Measurements from ENCODE around the gene FMNL1.

FMNL1 gene

DNA sequence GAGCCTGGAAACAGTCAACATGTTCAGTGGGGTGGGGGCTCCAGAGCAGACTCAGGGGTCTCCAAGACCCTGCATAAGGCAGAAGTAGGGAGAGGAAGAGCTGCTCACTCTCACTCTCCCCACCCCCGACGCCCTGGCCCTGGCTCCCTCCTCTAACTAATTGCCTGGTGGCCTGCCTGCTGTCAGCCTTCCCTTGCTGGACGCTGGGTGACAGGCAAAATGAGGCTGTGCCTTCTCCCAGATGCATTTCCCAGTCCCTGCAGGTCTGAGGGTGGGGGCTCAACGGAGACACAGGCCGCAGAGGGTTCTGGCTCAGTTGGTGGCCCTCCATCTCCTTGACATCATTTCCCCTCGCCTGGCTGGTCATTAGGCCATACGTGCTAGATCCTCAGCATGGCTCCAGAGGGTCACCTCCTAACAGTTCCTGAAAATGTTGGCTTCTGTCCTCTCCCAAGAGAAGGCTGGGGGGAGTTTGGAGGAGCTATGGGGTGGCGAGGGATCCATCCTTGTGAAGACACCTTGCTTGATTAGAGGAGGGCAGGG is 1.4 kb downstream of the FMNL1 start:
- no peak for DNase-seq

- peak; percentile 84 for DNase-seq
Observed at GRCh38 chr17:45223539-45224528, 2.1 kb downstream of the FMNL1 start.

DNA sequence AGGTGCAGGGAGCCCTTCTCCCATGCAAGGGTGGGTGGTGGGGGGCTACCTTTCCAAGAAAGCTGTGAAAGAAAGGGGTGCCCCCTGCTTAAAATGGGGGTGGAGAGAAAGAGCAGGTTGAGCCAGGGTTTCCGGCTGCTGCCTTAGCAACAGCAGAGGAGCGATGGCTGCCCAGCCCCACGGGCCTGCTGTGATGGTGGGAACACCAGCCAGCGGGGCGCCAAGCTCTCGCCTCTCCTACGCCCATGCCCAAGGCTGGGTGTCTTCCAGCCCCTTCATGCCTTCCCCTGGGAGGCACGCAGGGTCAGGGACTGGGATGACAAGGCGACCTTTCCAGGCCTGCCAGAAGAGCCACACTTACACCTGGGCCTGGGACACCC is 3.0 kb downstream of the FMNL1 start:
- DNase-seq = peak; percentile 54

GRCh38 chr17:45225051-45225700 is 3.5 kb downstream of the FMNL1 start:
- DNase-seq = peak; percentile 66

GRCh38 chr17:45225964-45226530 is 4.4 kb downstream of the FMNL1 start:
- peak; percentile 98 for DNase-seq

GRCh38 chr17:45226576-45226975 is 4.9 kb downstream of the FMNL1 start:
- DNase-seq = no peak

DNA sequence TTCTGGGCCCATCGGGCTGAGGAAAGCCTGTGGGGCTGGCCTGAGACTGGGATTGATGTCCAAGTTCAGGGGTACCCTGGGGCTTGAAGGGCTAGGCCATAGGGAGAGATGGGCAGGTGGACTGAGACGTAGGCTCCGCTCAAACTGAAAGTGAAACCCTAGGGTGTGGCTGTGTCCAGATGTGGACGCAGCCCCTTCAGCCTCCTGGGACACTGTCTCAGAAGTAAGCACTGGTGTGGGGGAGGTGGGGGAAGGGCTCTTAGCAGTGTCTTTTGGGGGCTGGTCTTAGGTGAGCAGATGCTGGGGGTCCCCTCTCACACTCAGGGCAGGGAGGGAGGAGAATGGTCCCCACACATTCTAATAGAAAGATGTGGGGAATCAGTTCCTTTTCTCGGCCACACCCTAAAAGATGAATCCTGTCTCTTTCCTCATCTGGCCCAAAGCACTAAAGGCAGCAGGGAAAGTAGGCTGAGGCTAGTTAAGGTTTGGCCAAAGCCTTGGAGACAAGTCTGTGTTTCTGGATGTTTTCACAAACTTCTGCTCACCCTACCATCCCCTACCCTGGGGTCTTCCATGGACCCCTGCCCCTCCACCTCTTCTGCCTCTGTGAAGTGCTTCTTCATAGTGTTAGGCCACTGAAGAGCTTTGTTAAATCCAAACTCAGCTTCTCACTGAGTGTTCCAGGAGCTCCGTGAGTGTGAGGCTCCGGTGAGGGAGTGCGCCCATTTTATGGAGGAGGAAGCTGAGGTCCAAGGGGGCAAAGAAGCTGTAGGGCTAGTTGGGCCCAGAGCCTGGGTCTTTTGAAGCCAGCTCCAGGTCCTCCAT is 5.6 kb downstream of the FMNL1 start:
- peak; percentile 52 for DNase-seq

- peak; percentile 39 for DNase-seq
Observed at GRCh38 chr17:45227926-45228762, 6.5 kb downstream of the FMNL1 start.

DNA sequence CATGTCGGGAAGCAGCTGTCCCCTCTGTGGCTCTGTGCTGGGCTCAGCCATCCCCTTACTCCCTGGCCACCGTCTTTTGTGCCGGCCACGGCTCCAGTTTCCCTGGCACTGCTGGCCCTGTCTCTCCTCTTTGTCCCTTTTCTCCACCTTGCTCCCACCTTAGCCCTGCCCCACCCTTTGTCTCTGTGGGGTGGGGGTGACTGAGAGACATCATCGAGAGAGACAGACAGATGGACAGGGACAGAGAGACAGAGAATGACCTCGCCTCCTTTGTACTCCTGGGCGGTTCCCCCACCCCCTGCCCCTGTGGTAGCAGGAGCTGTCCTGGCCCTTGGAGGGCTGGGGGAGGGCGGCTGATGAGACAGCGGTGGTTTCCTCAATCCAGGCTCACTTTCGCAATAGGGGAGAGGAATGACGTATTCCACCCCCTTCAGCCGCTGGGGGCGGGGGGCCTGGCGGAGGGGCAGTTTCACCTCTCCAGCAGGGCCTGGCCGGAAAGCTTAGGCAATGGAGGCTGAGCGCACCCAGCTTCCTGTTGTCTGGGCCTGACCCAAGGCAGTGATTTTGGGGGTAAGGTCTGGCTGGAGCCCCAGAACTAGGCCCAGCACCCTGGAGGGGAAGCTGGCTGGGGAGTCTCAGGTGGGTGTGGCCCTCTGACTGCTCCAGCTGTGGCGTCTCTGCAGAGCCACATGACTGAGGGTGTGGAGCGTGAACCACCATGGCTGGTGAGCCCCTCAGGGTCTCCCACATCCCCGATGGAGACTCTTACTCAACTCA is 7.3 kb downstream of the FMNL1 start:
- DNase-seq = peak; percentile 91

DNA sequence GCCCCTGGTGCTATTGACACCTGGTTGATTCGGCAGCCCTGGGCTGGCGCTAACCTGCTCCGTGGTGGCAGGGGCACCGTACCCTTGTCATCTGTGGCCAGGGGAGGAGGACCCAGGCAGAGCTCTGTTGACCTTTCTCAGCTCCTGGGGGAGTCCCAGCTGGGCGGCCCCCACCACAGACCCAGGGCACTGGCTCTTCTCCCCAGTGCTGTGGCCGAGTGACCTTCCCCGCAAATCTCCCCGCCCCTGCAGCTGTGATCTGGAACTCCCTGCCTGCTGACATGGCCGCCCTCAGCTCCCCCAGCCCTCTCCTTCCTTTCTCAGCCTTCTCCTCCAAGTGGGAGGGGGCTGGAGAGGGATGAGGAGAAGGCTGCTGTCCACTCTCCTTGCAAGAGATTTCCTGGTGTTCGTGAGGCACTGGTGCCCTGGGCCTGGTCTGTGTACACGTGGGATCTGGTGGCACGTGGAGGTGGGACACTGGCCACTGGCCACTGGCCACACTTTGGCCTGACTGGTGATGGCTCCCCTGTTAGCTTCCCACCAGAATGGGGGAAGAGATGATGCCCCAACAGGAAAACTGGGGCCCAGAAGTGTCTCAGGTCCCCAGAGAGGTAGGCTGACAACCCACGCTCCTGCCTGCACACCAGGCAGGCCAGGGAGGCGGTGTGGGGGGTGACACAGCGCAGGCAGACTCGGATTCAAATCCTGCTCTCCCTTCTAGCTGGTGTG is 8.2 kb downstream of the FMNL1 start:
- DNase-seq = peak; percentile 61

- DNase-seq = no peak
Observed at GRCh38 chr17:45230410-45230786, 8.7 kb downstream of the FMNL1 start.

DNA sequence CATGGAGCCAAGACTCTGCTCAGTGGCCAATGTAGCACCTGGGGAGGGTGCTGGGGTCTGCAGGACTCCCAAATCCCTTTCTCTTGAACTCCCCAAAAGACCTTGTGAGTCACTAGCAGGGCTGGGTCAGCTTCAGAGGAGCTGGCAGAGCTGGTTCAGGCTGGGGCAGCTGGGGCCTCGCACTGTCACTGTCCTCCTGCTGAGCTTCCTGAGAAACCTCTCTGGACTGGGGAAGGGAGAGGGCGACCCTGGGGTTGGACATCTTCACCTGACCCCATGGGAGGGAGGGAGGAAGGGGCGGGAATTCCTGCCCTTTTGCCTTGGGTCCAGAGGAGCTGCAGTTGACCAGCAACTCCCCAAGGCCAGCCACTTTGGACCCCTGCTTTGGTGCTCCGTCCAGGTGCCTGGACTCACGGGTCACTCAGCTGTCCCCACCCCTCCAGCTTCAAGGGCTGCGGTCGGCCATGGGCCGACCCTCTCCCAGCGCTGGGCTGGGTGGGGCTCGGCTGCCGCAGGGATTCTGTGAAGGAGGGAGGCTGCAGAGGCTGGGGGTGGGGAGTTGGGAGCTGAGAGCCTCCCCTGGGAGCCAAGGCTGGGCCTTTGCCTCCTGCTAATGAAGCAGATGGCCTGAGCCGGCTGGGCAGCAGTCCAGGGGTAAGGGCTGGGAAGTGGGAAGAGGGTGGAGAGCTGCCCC is 9.2 kb downstream of the FMNL1 start:
- DNase-seq = no peak

DNA sequence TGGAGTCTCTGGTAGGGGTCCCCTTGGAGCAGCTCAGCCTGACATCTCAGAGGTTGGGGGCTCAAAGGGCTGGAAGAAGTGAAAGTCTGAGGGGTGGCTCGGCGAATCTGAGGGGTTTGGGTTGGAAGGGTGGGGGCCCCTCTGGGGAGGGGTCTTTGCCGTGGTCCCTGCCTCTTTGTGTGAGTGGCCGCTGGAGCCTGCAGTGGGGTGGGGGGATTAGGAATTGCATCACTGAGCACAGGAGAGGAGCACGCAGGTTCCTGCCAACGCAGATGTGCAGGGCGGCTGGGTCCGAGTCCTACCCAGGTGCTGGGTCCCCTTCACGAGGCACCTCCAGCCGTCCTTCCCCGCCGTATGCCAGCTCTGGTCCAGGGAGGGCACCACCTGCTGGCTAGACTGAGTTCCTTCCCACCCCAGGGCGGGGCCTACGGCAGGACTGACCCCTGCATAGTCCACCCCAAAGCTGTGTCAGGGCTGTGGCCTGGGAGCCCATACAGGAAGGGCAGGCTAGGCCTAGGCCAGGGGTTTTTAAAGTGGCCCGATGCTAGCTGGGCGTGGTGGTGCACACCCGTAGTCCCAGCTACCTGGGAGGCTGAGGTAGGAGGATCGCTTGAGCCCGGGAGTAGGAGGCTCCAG is 9.9 kb downstream of the FMNL1 start:
- peak; percentile 44 for DNase-seq

- no peak for DNase-seq
Observed at GRCh38 chr17:45232514-45233422, 11.1 kb downstream of the FMNL1 start.

DNA sequence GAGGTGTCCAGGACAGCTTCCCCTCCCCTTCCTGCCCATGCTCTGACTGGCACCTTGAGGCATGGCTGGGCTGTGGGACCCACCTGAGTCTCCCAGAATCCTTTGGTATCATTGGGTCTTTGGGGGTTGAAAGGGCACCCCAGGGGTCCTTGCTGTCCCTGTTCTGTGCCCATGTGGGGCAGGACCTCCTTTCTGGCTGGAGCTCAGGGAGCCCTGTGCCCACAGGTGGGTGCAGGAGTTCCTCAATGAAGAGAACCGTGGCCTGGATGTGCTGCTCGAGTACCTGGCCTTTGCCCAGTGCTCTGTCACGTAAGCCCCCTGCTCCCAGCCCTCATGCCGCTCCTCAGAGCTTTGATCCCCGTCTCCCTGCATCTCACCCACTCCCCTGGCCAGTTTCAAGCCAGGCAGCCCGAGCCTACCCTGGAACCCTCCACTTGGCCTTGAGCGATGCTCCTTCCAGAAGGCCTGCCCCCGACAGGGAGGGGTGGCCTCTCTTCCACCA is 11.8 kb downstream of the FMNL1 start:
- no peak for DNase-seq

DNA sequence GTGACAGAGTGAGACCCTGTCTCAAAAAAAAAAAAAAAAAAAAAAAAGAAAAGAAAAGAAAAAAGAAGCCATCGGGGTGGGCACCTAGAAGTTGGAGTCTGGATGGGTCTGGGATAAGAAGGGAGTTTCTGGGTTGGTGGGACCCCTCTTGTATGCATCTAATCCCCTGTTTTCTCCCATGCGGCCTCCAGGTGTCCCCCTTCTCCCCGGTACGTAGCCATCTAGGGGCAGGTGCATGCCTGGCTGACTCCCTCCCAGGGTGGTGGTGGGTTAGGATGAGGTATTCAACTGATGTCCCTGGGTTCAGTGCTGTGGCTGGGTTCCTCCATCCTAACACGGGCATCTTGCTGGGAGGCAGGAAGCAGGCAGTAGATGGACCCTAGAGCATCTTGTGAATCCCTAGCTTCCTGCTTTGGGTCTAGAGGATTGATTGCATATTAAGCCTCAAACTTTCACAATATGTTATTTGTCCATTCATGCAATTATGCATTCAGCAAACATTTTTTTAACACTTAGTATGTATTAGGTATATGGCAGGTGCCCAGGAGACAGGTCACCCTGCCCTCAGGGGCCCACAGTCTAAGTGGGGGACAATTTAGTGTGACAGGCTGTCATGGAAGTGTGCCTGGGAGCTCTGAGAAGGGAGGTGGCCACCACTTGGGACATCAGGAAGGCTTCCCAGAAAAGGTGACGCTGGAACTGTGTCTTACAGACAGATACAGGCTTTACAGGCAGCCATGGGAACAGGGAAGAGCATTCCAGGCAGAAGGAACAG is 13.1 kb downstream of the FMNL1 start:
- DNase-seq = peak; percentile 67
